Measurements from ENCODE around the gene FOS. TPM values are rescaled to one million over a fixed set of nuclear protein-coding genes. Genes with fewer than 3 reads are reported as not detected.

FOS gene
- total and polyA plus RNA-seq, 2 of the 13 experiments (the other 11 are each of a cell fraction or from before 2014, with no cell fraction given), result 15.9 to 24.2 TPM

GRCh38 chr14:75277008-75277814, 1.4 kb upstream of the FOS start (continued):
- TF ChIP-seq, protein P1, sequence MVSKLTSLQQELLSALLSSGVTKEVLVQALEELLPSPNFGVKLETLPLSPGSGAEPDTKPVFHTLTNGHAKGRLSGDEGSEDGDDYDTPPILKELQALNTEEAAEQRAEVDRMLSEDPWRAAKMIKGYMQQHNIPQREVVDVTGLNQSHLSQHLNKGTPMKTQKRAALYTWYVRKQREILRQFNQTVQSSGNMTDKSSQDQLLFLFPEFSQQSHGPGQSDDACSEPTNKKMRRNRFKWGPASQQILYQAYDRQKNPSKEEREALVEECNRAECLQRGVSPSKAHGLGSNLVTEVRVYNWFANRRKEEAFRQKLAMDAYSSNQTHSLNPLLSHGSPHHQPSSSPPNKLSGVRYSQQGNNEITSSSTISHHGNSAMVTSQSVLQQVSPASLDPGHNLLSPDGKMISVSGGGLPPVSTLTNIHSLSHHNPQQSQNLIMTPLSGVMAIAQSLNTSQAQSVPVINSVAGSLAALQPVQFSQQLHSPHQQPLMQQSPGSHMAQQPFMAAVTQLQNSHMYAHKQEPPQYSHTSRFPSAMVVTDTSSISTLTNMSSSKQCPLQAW (CRISPR knock-in tag; IDR thresholded peaks at IDR 0.05), result 0 out of 2 replicates have a peak, but pooled peaks have one; percentile 28
- TF ChIP-seq ZNF317 (CRISPR knock-in tag; IDR thresholded peaks at IDR 0.05) (no peak), ZNF503 (CRISPR knock-in tag; IDR thresholded peaks at IDR 0.05) (0 out of 2 replicates have a peak, but pooled peaks have one; percentile 20), NRL (CRISPR knock-in tag; IDR thresholded peaks at IDR 0.05; ENCODE audit: borderline replicate concordance) (peak; percentile 89), NONO (IDR thresholded peaks at IDR 0.05) (no peak), NONO (CRISPR knock-in tag; conservative IDR thresholded peaks at IDR 0.05) (0 out of 2 replicates have a peak, but pooled peaks have one; percentile 29), EHMT2 (IDR thresholded peaks at IDR 0.05; ENCODE audit: borderline replicate concordance, low read depth, low read length) (no peak), ZNF83 (CRISPR knock-in tag; IDR thresholded peaks at IDR 0.05; ENCODE audit: borderline replicate concordance) (0 out of 2 replicates have a peak, but pooled peaks have one; percentile 59), ZFP36L2 (CRISPR knock-in tag; IDR thresholded peaks at IDR 0.05) (no peak), NR1H2 (CRISPR knock-in tag; IDR thresholded peaks at IDR 0.05; ENCODE audit: borderline replicate concordance, low read depth) (no peak), CTCF (CRISPR knock-in tag; IDR thresholded peaks at IDR 0.05) (peak; percentile 37), BRF2 (CRISPR knock-in tag; IDR thresholded peaks at IDR 0.05) (no peak), ZNF234 (CRISPR knock-in tag; conservative IDR thresholded peaks at IDR 0.05) (0 out of 2 replicates have a peak, but pooled peaks have one; percentile 51), RORA (CRISPR knock-in tag; IDR thresholded peaks at IDR 0.05) (no peak), TP53 (CRISPR knock-in tag; conservative IDR thresholded peaks at IDR 0.05) (no peak), MAZ (IDR thresholded peaks at IDR 0.05; ENCODE audit: borderline replicate concordance, low read depth, low read length) (peak; percentile 47; the same call in 1 of the 2 replicates), MAZ (CRISPR knock-in tag; IDR thresholded peaks at IDR 0.05; ENCODE audit: low read depth) (peak; percentile 23; the same call in 1 of the 2 replicates), ZNF468 (CRISPR knock-in tag; IDR thresholded peaks at IDR 0.05) (no peak), CBX5 (CRISPR knock-in tag; IDR thresholded peaks at IDR 0.05; ENCODE audit: borderline replicate concordance) (0 out of 2 replicates have a peak, but pooled peaks have one; percentile 45)
- TF ChIP-seq, protein P2, sequence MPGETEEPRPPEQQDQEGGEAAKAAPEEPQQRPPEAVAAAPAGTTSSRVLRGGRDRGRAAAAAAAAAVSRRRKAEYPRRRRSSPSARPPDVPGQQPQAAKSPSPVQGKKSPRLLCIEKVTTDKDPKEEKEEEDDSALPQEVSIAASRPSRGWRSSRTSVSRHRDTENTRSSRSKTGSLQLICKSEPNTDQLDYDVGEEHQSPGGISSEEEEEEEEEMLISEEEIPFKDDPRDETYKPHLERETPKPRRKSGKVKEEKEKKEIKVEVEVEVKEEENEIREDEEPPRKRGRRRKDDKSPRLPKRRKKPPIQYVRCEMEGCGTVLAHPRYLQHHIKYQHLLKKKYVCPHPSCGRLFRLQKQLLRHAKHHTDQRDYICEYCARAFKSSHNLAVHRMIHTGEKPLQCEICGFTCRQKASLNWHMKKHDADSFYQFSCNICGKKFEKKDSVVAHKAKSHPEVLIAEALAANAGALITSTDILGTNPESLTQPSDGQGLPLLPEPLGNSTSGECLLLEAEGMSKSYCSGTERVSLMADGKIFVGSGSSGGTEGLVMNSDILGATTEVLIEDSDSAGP (CRISPR knock-in tag; IDR thresholded peaks at IDR 0.05; ENCODE audit: borderline replicate concordance), result peak; percentile 60; the same call in 1 of the 2 replicates
